Measurements from ENCODE around the gene PLIN1. TPM values are rescaled to one million over a fixed set of nuclear protein-coding genes. Genes with fewer than 3 reads are reported as not detected.

Gene PLIN1
- total and polyA plus RNA-seq, 7 donors = 0.95 to 49.6 (median 1.8) TPM

- H3K36me3 ChIP-seq = no peaks in the 10 kb centered on the region
- TF ChIP-seq CTCF (IDR thresholded peaks at IDR 0.05) (no peak), POLR2A (IDR thresholded peaks at IDR 0.05) (no peak), POLR2AphosphoS5 (IDR thresholded peaks at IDR 0.05) (no peak), EP300 (IDR thresholded peaks at IDR 0.05) (no peak)
- H3K4me1 ChIP-seq = no peaks in the 10 kb centered on the region
- no peak for DNase-seq
- WGBS, 2 donors = 94 to 95% methylated on average over 2 of the region's 2 CpGs
- H3K27me3 ChIP-seq = no peaks in the 10 kb centered on the region
- H3K27ac ChIP-seq = no peak overlapping the region
- intact Hi-C loops (cut with DNase I) = no loop called here
- H3K4me3 ChIP-seq = no peak overlapping the region
- no peaks in the 10 kb centered on the region for H3K9me3 ChIP-seq
These were observed 35.6 kb upstream of the PLIN1 start for GRCh38 chr15:89714775-89715174.

GRCh38 chr15:89707577-89707976 lies 28.4 kb upstream of the PLIN1 start:
- intact Hi-C loops (cut with DNase I) = no loop called here
- Histone ChIP-seq H3K4me3 (no peak overlapping the region), H3K27ac (no peak overlapping the region), H3K9me3 (no peaks in the 10 kb centered on the region), H3K4me1 (no peaks in the 10 kb centered on the region), H3K36me3 (no peaks in the 10 kb centered on the region), H3K27me3 (no peaks in the 10 kb centered on the region)
- DNase-seq = no peak
- 37 to 60% methylated on average over 1 of the region's 1 CpG for WGBS, 2 donors
- TF ChIP-seq POLR2AphosphoS5 (IDR thresholded peaks at IDR 0.05) = no peak
- TF ChIP-seq CTCF (IDR thresholded peaks at IDR 0.05) = no peak
- no peak for TF ChIP-seq POLR2A (IDR thresholded peaks at IDR 0.05)
- TF ChIP-seq EP300 (IDR thresholded peaks at IDR 0.05) = no peak

GRCh38 chr15:89704411-89704810 lies 25.2 kb upstream of the PLIN1 start:
- H3K4me3 ChIP-seq = no peak overlapping the region
- no peak for TF ChIP-seq POLR2AphosphoS5 (IDR thresholded peaks at IDR 0.05)
- no peak for TF ChIP-seq POLR2A (IDR thresholded peaks at IDR 0.05)
- no peak for TF ChIP-seq EP300 (IDR thresholded peaks at IDR 0.05)
- TF ChIP-seq CTCF (IDR thresholded peaks at IDR 0.05) = no peak
- intact Hi-C loops (cut with DNase I) = no loop called here
- H3K36me3 ChIP-seq = no peaks in the 10 kb centered on the region
- no peaks in the 10 kb centered on the region for H3K27me3 ChIP-seq
- H3K9me3 ChIP-seq = no peaks in the 10 kb centered on the region
- no peak overlapping the region for H3K27ac ChIP-seq
- no peaks in the 10 kb centered on the region for H3K4me1 ChIP-seq
- DNase-seq = no peak

- 90 to 93% methylated on average over 1 of the region's 1 CpG for WGBS, 2 donors
- H3K27me3 ChIP-seq = no peaks in the 10 kb centered on the region
- H3K27ac ChIP-seq = no peak overlapping the region
- no peak overlapping the region for H3K4me3 ChIP-seq
- intact Hi-C loops (cut with DNase I) = no loop called here
- H3K4me1 ChIP-seq = peaks cover 0 to 6% (median 0%) of the 10 kb centered on the region in 4 donors
- no peak for DNase-seq
- TF ChIP-seq POLR2AphosphoS5 (IDR thresholded peaks at IDR 0.05) (no peak), CTCF (IDR thresholded peaks at IDR 0.05) (no peak), POLR2A (IDR thresholded peaks at IDR 0.05) (no peak), EP300 (IDR thresholded peaks at IDR 0.05) (no peak)
- no peaks in the 10 kb centered on the region for H3K9me3 ChIP-seq
- no peaks in the 10 kb centered on the region for H3K36me3 ChIP-seq
These were observed 16.0 kb upstream of the PLIN1 start for GRCh38 chr15:89695198-89695597.

GRCh38 chr15:89693696-89694095 lies 14.5 kb upstream of the PLIN1 start:
- DNase-seq = no peak
- no peak for TF ChIP-seq EP300 (IDR thresholded peaks at IDR 0.05)
- no peaks in the 10 kb centered on the region for H3K36me3 ChIP-seq
- WGBS, 2 donors = 94 to 98% methylated on average over 1 of the region's 1 CpG
- no peaks in the 10 kb centered on the region for H3K9me3 ChIP-seq
- H3K27me3 ChIP-seq = no peaks in the 10 kb centered on the region
- intact Hi-C loops (cut with DNase I) = loop anchor here (5.0 kb wide), 1 partner anchor 36 kb away; the partner anchor contains the start of gene KIF7
- H3K27ac ChIP-seq = no peak overlapping the region
- peaks cover 0 to 18% (median 10%) of the 10 kb centered on the region in 4 donors for H3K4me1 ChIP-seq
- H3K4me3 ChIP-seq = no peak overlapping the region

All from sigmoid colon (tissue), 7 donors.